Retinal pigment epithelial cell (primary cell): ENCODE results near the gene ZFHX2.
"Not testable (repeated sequence)": the region's sequence is repeated elsewhere in the genome, so short reads cannot be mapped to it uniquely, and the experiment has no call there.

Experiments
- DNase-seq: peaks from one replicate; pipeline ENCODE4 v3.0.0-alpha.2; 2010; ENCODE audit warnings: low read depth
- H3K4me3 ChIP-seq: 2 replicates; pipeline ENCODE4 v1.5.1; 2011; ENCODE audit warnings: mild to moderate bottlenecking, low read length, control low read depth, moderate library complexity
- CTCF ChIP-seq: conservative IDR thresholded peaks from 2 replicates; pipeline ENCODE4 v1.5.1; 2011; ENCODE audit warnings: low read depth, low read length, control low read depth, inconsistent platforms

The ZFHX2 gene

GRCh38 chr14:23551266-23552028, at the start of gene ZFHX2:
ZFHX2 (minus strand) TSS chr14:23551765; CDS start chr14:23535325, 16,440 bp downstream.
- H3K4me3 ChIP-seq, result peak within 1 kb of the TSS; percentile 86
- no peak for DNase-seq
- TF ChIP-seq CTCF, result no peak

- no peak for DNase-seq
- no peak overlapping the region for H3K4me3 ChIP-seq
- TF ChIP-seq CTCF, result no peak
Observed at GRCh38 chr14:23600806-23601205, 49.2 kb upstream of the ZFHX2 start.

- DNase-seq, result no peak
- H3K4me3 ChIP-seq, result no peak overlapping the region
- no peak for TF ChIP-seq CTCF
Observed at GRCh38 chr14:23600322-23600707, 48.8 kb upstream of the ZFHX2 start.

- H3K4me3 ChIP-seq, DNase-seq: not testable (repeated sequence)
Observed at GRCh38 chr14:23594191-23594590, 42.6 kb upstream of the ZFHX2 start.

- no peak for TF ChIP-seq CTCF
- no peak overlapping the region for H3K4me3 ChIP-seq
- DNase-seq, result no peak
Observed at GRCh38 chr14:23590198-23590597, 38.6 kb upstream of the ZFHX2 start.

- H3K4me3 ChIP-seq, result no peak overlapping the region
- no peak for TF ChIP-seq CTCF
- DNase-seq, result no peak
Observed at GRCh38 chr14:23589606-23590005, 38.0 kb upstream of the ZFHX2 start.

- peak; percentile 87 for TF ChIP-seq CTCF
- peak; percentile 57 for DNase-seq
- no peak overlapping the region for H3K4me3 ChIP-seq
Observed at GRCh38 chr14:23588884-23589598, 37.5 kb upstream of the ZFHX2 start.

GRCh38 chr14:23584527-23585203, 33.1 kb upstream of the ZFHX2 start:
- H3K4me3 ChIP-seq, DNase-seq: not testable (repeated sequence)

- DNase-seq, H3K4me3 ChIP-seq: not testable (repeated sequence)
Observed at GRCh38 chr14:23583761-23584526, 32.4 kb upstream of the ZFHX2 start.
